Suprapubic skin (tissue), 3 donors: ENCODE data around the gene MRPL14.

Source experiments
- EP300 ChIP-seq: sonication (generic); formaldehyde crosslinking; IDR thresholded peaks from one replicate; pipeline ENCODE4 v1.6.1; 2017; ENCODE audit warnings: antibody characterized with exemption
- POLR2A ChIP-seq, 2 donors: fragments of 450-650 bp; IDR thresholded peaks; one replicate each; pipeline ENCODE4 v1.6.1; 2017; ENCODE audit warnings: antibody characterized with exemption in 2 of 2, mild to moderate bottlenecking in 2 of 2, moderate library complexity in 2 of 2
- TF ChIP-seq, protein P1 (sequence below), 2 donors: fragments of 200-600 bp in 1 of 2; fragments of 450-650 bp in 1 of 2; sonication (generic) in 1 of 2; IDR thresholded peaks; one replicate each; pipeline ENCODE4 v1.5.1; 2016 to 2019; ENCODE audit warnings: antibody characterized with exemption in 2 of 2, mild to moderate bottlenecking in 1 of 2, moderate library complexity in 1 of 2

GRCh38 chr6:44143731-44144130 is 16.5 kb upstream of the MRPL14 start:
- TF ChIP-seq, protein P1, sequence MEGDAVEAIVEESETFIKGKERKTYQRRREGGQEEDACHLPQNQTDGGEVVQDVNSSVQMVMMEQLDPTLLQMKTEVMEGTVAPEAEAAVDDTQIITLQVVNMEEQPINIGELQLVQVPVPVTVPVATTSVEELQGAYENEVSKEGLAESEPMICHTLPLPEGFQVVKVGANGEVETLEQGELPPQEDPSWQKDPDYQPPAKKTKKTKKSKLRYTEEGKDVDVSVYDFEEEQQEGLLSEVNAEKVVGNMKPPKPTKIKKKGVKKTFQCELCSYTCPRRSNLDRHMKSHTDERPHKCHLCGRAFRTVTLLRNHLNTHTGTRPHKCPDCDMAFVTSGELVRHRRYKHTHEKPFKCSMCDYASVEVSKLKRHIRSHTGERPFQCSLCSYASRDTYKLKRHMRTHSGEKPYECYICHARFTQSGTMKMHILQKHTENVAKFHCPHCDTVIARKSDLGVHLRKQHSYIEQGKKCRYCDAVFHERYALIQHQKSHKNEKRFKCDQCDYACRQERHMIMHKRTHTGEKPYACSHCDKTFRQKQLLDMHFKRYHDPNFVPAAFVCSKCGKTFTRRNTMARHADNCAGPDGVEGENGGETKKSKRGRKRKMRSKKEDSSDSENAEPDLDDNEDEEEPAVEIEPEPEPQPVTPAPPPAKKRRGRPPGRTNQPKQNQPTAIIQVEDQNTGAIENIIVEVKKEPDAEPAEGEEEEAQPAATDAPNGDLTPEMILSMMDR (IDR thresholded peaks at IDR 0.05) = no peak
- TF ChIP-seq POLR2A (IDR thresholded peaks at IDR 0.05) (no peak), EP300 (no peak)
